Measurements from ENCODE around the gene MYCBP. TPM values are rescaled to one million over a fixed set of nuclear protein-coding genes. Genes with fewer than 3 reads are reported as not detected.

MYCBP gene
- total and polyA plus RNA-seq, 2 of the 8 experiments (the other 6 are each of a cell fraction or from before 2014, with no cell fraction given) = 22.4 to 38.2 TPM

GRCh38 chr1:38917772-38918171 lies 44.6 kb upstream of the MYCBP start:
- Histone ChIP-seq H2BK12ac (ENCODE audit: low read depth, low read length) (no peak overlapping the region), H2AFZ (ENCODE audit: low read length) (no peak overlapping the region), H4K5ac (ENCODE audit: insufficient read length, low read depth, low read length) (no peak overlapping the region), H3K4me2 (ENCODE audit: insufficient read depth in 1 of 2, low read depth in 2 of 2, low read length in 2 of 2) (no peak overlapping the region), H3K36me3 (ENCODE audit: control insufficient read depth in 2 of 4, insufficient read depth in 4 of 4, low read length in 3 of 4) (no peaks in the 10 kb centered on the region), H3K79me2 (ENCODE audit: control insufficient read depth in 1 of 2, insufficient read depth in 2 of 2, low read length in 2 of 2) (no peaks in the 10 kb centered on the region), H3K9me3 (ENCODE audit: insufficient read depth in 2 of 2, low read depth in 1 of 2, low read length in 1 of 2) (no peaks in the 10 kb centered on the region), H4K8ac (ENCODE audit: extremely low read depth, insufficient read depth, low read length) (no peak overlapping the region), H3K4ac (replicated peaks; ENCODE audit: insufficient read length, low read depth, low read length) (no peak overlapping the region), H3K27ac (ENCODE audit: low read depth, low read length) (no peak overlapping the region), H3K9ac (replicated peaks in 1 of 4; ENCODE audit: extremely low read depth in 1 of 4, low read depth in 3 of 4, low read length in 3 of 4) (no peak overlapping the region), H2BK5ac (ENCODE audit: low read depth, low read length) (no peak overlapping the region), H3K4me3 (ENCODE audit: extremely low read depth in 1 of 4, insufficient read depth in 2 of 4, low read depth in 3 of 4, low read length in 4 of 4) (no peak overlapping the region), H3K27me3 (replicated peaks in 1 of 4; ENCODE audit: control insufficient read depth in 3 of 4, extremely low read depth in 1 of 4, insufficient read depth in 3 of 4, low read length in 3 of 4) (no peaks in the 10 kb centered on the region), H3K23me2 (ENCODE audit: low read depth, low read length) (no peaks in the 10 kb centered on the region), H3K18ac (ENCODE audit: extremely low read depth, low read length) (no peak overlapping the region), H2BK120ac (replicated peaks; ENCODE audit: low read depth, low read length) (no peak overlapping the region), H2BK15ac (ENCODE audit: low read length) (no peak overlapping the region), H3K14ac (ENCODE audit: insufficient read length) (no peak overlapping the region), H2AK5ac (ENCODE audit: low read depth, low read length) (no peak overlapping the region), H4K20me1 (replicated peaks in 1 of 2; ENCODE audit: control insufficient read depth in 1 of 2, insufficient read depth in 2 of 2, low read length in 2 of 2) (no peaks in the 10 kb centered on the region), H2BK20ac (ENCODE audit: low read length) (no peak overlapping the region), H3K4me1 (replicated peaks in 1 of 4; ENCODE audit: control insufficient read depth in 3 of 4, insufficient read depth in 4 of 4, low read length in 3 of 4) (no peaks in the 10 kb centered on the region), H3K23ac (ENCODE audit: insufficient read length) (no peak overlapping the region), H3K56ac (replicated peaks; ENCODE audit: insufficient read length, low read depth, low read length) (no peak overlapping the region), H4K91ac (replicated peaks; ENCODE audit: insufficient read length, low read length) (no peak overlapping the region), H3K79me1 (ENCODE audit: low read depth, low read length) (no peaks in the 10 kb centered on the region)
- WGBS, 2 experiments (ENCODE audit: extremely low coverage in 1 of 2, insufficient coverage in 1 of 2, insufficient read length in 1 of 2, insufficient replicate concordance in 2 of 2, low coverage in 1 of 2, low lambda C conversion rate in 2 of 2, missing lambda C conversion rate in 1 of 2) = 88% methylated on average over 1 of the region's 1 CpG; no CpG with 5 or more reads in 1 of the 2 experiments
- ChIA-PET POLR2A (ENCODE audit: partially characterized antibody) (interaction anchor here (0.6 to 1.8 kb wide), 2 partner anchors 9 to 162 kb away, joined by 4 read pairs; no protein-coding TSS in a partner anchor), CTCF (ENCODE audit: partially characterized antibody) (interaction anchor here (1.9 kb wide), 1 partner anchor 46 kb away, joined by 5 read pairs; no protein-coding TSS in a partner anchor)
- DNase-seq (ENCODE audit: low read depth in 1 of 2, low spot score in 2 of 2) (no peak), FAIRE-seq (no peak)
- TF ChIP-seq ASH2L (IDR thresholded peaks at IDR 0.05; ENCODE audit: low read length) = no peak
- no peak for TF ChIP-seq RAD21 (IDR thresholded peaks at IDR 0.05 in 1 of 2, conservative IDR thresholded peaks at IDR 0.05 in 1 of 2; ENCODE audit: low read depth in 2 of 2, low read length in 2 of 2)
- TF ChIP-seq CTBP2 (IDR thresholded peaks at IDR 0.05; ENCODE audit: borderline replicate concordance, insufficient read depth, insufficient read length, low read length) = no peak
- TF ChIP-seq YY1 (IDR thresholded peaks at IDR 0.05; ENCODE audit: low read depth, low read length) = no peak
- TF ChIP-seq BCL11A (IDR thresholded peaks at IDR 0.05; ENCODE audit: low read depth in 2 of 2, low read length in 2 of 2) = no peak
- TF ChIP-seq POLR2AphosphoS5 (IDR thresholded peaks at IDR 0.05; ENCODE audit: low read depth, low read length) = no peak
- no peak for TF ChIP-seq CBX8 (IDR thresholded peaks at IDR 0.05; ENCODE audit: borderline replicate concordance, low read depth, low read length)
- no peak for TF ChIP-seq HDAC6 (IDR thresholded peaks at IDR 0.05; ENCODE audit: low read depth, low read length)
- no peak for TF ChIP-seq TAF7 (optimal IDR thresholded peaks at IDR 0.05; ENCODE audit: borderline replicate concordance, low read depth, low read length)
- no peak for TF ChIP-seq ATF2 (IDR thresholded peaks at IDR 0.05; ENCODE audit: low read length)
- TF ChIP-seq SIX5 (IDR thresholded peaks at IDR 0.05; ENCODE audit: low read depth, low read length) = no peak
- no peak for TF ChIP-seq SAP30 (IDR thresholded peaks at IDR 0.05; ENCODE audit: insufficient read depth, insufficient replicate concordance, low read length)
- TF ChIP-seq BACH1 (IDR thresholded peaks at IDR 0.05; ENCODE audit: low read length) = no peak
